ENCODE results near the gene MMP12.
"Not testable (repeated sequence)": the region's sequence is repeated elsewhere in the genome, so short reads cannot be mapped to it uniquely, and the experiment has no call there.

MMP12 gene

DNA sequence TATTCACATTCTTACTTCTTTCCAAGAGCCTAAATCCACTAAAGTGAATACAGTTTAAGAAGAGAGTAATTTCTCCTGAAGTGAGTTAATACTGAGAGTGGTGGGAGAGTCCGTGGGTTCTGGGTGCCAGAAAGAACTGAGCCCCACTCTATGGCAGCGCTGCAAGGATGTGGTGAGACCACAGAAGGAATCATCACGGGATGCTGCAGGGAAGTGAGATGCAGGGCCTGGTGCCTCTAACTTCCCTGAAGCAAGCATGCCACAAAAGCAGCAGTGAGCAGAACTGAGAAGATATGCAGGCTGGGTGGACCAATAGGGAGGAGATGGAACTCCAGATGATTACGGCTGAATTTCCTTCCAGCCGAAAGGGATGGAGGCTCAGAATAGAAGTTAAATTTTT lies 5.0 kb upstream of the MMP12 start:
- peaks cover 6% of the 10 kb centered on the region for H3K4me1 Mint-ChIP-seq (ENCODE audit: low read depth)
- no peak overlapping the region for H3K27ac Mint-ChIP-seq
- H3K4me3 Mint-ChIP-seq = no peak overlapping the region
- no peak for DNase-seq
- no peaks in the 10 kb centered on the region for H3K36me3 Mint-ChIP-seq (ENCODE audit: low read depth)
- H3K9me3 Mint-ChIP-seq = no peaks in the 10 kb centered on the region
- H3K27me3 Mint-ChIP-seq = peaks cover 10% of the 10 kb centered on the region

DNA sequence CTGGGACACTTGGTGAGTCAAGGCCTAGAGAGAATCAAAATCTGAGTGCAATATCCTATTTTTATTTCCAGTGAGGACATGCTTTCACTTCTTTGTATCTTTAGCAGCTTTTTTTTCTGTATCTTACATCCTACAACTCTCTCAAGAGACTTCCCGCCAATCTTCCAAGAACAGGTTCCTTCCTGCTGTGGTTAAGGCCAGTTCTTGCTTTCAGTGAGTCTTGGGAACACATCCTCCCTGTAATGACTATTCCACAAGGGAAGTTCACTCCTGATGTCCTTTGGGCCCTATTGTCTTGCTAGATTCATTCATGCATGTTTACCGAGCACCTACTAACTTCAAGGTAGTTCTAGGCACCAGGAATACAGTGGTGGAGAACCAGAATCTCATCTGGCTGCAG lies 3.8 kb upstream of the MMP12 start:
- Mint-ChIP-seq H3K4me3 (no peak overlapping the region), H3K4me1 (ENCODE audit: low read depth) (peaks cover 6% of the 10 kb centered on the region), H3K27ac (no peak overlapping the region), H3K36me3 (ENCODE audit: low read depth) (no peaks in the 10 kb centered on the region), H3K27me3 (peaks cover 10% of the 10 kb centered on the region), H3K9me3 (no peaks in the 10 kb centered on the region)
- DNase-seq = no peak

DNA sequence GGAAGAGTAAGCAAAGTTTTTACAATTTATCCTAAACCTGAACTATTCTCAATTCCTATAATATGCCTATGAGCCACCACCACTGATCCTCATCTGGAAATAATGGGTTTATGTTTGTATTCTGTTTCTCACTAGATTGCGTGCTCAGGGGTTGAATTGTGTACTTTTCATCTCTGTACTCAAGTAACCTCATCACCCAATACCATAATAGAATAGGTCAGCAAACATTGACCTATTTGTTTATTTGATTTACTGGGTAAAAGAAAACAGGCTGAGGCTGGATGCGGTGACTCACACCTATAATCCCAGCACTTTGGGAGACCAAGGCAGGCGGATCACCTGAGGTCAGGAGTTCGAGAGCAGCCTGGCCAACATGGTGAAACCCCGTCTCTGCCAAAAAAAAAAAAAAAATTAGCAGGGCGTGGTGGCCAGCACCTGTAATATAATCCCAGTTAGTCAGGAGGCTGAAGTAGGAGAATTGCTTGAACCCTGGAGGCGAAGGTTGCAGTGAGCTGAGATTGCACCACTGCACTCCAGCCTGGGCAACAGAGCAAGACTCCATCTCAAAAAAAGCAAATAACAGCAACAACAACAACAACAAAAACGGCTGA lies 5.3 kb downstream of the MMP12 start:
- H3K4me1 Mint-ChIP-seq (ENCODE audit: low read depth); H3K9me3 Mint-ChIP-seq; H3K4me3 Mint-ChIP-seq; DNase-seq; H3K27ac Mint-ChIP-seq; H3K27me3 Mint-ChIP-seq; H3K36me3 Mint-ChIP-seq (ENCODE audit: low read depth): not testable (repeated sequence)

DNA sequence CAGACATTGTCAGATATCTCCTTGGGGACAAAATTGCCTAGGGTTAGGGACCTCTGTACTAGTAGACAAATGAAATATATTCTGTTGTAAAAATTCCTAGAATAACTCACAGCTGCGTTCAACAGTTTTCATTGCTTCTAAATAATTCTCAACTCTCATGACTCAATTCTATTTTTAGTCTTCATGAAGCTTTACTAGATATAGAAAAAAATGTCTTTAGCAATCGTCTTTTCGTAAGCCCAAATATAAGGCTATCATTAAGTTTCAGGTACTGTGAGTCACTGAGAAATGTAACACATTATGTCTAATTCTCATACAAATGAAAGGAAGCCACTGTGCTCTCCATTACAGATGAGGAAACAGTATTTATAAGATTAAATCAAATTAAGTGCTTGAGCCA lies 6.4 kb downstream of the MMP12 start:
- H3K4me1 Mint-ChIP-seq (ENCODE audit: low read depth) = no peaks in the 10 kb centered on the region
- H3K4me3 Mint-ChIP-seq = no peak overlapping the region
- no peak for DNase-seq
- H3K36me3 Mint-ChIP-seq (ENCODE audit: low read depth) = no peaks in the 10 kb centered on the region
- H3K9me3 Mint-ChIP-seq = no peaks in the 10 kb centered on the region
- peaks cover 5% of the 10 kb centered on the region for H3K27me3 Mint-ChIP-seq
- H3K27ac Mint-ChIP-seq = no peak overlapping the region

DNA sequence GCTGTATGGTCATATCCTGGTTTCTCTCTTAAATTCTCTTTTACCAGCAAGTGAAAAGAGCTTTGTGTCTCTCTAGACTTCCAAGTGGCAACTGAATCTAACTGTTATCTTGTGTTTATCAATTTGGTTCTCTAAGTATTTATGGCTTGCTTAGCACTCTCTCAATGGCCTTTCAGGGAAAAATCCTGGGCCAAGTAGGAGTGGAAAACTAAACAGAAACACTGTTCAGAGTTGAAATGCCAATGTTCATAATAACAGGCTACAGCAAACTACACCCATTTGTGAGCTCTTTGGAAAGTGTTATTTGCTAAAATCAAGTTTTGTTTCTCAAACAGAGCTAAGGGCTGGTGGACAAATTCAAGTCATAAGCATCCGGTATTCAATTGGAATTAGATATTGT lies 10.1 kb downstream of the MMP12 start:
- Mint-ChIP-seq H3K9me3 (no peaks in the 10 kb centered on the region), H3K36me3 (ENCODE audit: low read depth) (no peaks in the 10 kb centered on the region), H3K27me3 (peaks cover 5% of the 10 kb centered on the region), H3K4me3 (no peak overlapping the region), H3K4me1 (ENCODE audit: low read depth) (no peaks in the 10 kb centered on the region), H3K27ac (no peak overlapping the region)
- DNase-seq = no peak

DNA sequence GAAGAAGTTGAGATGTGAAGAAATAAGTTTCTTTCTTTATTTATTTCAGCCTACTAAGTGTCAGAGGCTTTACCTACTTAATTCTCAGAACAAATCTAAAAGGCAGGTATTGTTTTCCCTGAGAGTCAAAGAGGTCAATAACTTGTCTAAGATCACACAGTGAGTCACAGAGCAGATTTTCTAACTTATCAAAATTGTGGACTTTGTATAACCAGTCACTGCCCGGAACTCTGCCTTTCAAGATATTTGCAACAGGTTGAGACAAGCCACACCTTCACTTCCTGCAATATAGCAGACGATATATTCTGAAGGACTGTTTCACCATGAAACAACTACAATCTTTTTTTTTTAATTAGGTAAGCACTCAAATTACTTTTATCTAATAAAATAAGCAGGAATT lies 20.8 kb downstream of the MMP12 start:
- Mint-ChIP-seq H3K27ac (no peak overlapping the region), H3K9me3 (no peaks in the 10 kb centered on the region), H3K36me3 (ENCODE audit: low read depth) (no peaks in the 10 kb centered on the region), H3K4me1 (ENCODE audit: low read depth) (no peaks in the 10 kb centered on the region), H3K4me3 (no peak overlapping the region), H3K27me3 (peaks cover 5% of the 10 kb centered on the region)
- DNase-seq = no peak

DNA sequence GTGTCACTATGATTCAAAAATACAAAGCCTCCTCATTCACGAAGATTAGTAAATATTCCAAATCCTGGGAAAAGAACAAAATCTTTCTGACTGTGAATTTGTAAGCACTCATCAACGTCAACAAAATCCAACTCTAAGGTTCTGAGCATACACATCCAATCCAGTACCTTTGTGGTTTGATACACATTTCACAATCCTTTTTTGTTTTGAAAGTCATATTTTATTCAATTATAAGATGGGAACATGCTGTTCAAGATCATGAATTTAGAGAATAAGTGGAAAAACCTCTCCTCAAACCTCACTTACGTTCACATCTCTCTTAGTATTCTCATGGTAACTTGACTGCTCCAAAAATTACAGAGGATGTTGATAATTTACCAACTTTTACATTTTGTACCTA lies 21.7 kb downstream of the MMP12 start:
- H3K9me3 Mint-ChIP-seq = no peaks in the 10 kb centered on the region
- H3K36me3 Mint-ChIP-seq (ENCODE audit: low read depth) = no peaks in the 10 kb centered on the region
- no peak overlapping the region for H3K27ac Mint-ChIP-seq
- H3K4me3 Mint-ChIP-seq = no peak overlapping the region
- no peak for DNase-seq
- no peaks in the 10 kb centered on the region for H3K4me1 Mint-ChIP-seq (ENCODE audit: low read depth)
- peaks cover 5% of the 10 kb centered on the region for H3K27me3 Mint-ChIP-seq

DNA sequence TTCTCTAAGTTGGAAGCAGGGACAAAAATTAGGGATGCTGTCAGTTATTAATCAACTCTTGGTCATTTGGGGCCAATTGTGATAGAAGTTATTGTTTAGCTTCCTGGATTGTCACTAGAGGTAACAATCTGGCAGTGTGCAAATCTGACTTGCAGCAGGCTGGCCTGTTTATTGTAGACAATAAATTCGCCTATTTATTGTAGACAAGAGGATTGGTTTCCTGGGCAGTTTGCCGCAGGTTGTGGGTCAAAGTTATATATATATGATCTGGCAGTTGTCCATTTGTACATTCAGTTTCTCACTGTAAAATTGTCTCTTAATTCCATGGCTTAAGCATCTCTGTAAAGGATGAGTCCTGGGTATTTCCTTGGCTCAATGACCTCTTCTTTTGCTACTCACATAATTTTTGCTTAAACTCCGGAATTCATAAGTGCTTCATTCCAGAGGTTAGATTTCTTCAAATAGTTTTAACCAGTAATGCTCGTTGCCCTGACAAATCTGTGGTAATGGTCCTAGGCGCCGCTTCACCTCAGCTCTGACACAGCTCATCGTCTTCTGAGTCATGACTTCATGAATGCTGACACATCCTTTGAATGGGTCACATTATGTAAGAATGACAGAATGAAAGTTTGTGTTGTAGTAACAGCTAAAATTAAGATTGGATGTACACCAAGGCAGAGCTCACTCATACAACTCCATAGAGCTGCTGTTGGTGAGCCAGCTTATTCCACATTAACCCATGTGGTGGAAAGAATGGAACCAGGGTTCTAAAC lies 23.6 kb downstream of the MMP12 start:
- Mint-ChIP-seq H3K27ac (no peak overlapping the region), H3K4me3 (no peak overlapping the region), H3K27me3 (peaks cover 5% of the 10 kb centered on the region), H3K36me3 (ENCODE audit: low read depth) (no peaks in the 10 kb centered on the region), H3K9me3 (no peaks in the 10 kb centered on the region), H3K4me1 (ENCODE audit: low read depth) (no peaks in the 10 kb centered on the region)
- DNase-seq = no peak

DNA sequence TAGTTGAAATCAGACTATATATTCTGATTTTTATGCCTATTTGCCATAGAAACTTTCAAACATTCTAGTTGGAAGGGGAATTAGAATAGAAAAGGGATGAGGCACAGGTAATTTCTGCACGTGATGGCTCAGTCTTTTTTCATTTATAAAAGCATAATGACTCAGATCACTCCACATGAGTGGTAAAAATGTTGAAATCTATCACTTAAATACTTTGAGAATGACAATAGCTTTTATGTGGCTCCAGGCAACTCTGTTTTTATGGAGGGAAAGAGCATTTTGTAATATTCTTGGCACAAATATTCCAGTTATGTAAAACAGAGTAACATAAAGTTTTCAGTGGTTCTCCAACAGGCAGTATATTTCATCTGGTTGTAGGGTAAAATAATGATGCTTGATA lies 25.5 kb downstream of the MMP12 start:
- Mint-ChIP-seq H3K4me3 (no peak overlapping the region), H3K27ac (no peak overlapping the region), H3K4me1 (ENCODE audit: low read depth) (no peaks in the 10 kb centered on the region), H3K9me3 (no peaks in the 10 kb centered on the region), H3K27me3 (peaks cover 8% of the 10 kb centered on the region), H3K36me3 (ENCODE audit: low read depth) (no peaks in the 10 kb centered on the region)
- DNase-seq = no peak

DNA sequence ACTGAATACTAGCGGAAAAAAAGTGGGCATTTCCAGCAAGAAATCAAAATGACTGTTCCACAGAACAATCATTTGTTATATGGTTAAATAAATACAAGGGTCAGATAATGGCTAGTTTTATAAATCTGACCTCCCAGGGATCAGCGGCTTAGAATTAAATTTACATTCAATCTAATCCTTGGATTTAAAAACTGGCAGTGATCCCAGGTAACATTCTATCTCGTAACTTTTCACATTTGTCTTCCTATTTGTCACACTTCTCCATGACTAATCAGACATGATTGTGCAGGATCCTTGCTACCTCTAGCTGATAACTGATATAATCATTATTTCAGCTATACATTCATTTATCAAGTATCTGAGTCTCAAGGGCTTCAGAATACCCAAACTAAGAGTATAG lies 28.5 kb downstream of the MMP12 start:
- DNase-seq = no peak
- H3K27me3 Mint-ChIP-seq = peaks cover 6% of the 10 kb centered on the region
- no peaks in the 10 kb centered on the region for H3K36me3 Mint-ChIP-seq (ENCODE audit: low read depth)
- H3K27ac Mint-ChIP-seq = no peak overlapping the region
- no peak overlapping the region for H3K4me3 Mint-ChIP-seq
- H3K4me1 Mint-ChIP-seq (ENCODE audit: low read depth) = no peaks in the 10 kb centered on the region
- H3K9me3 Mint-ChIP-seq = no peaks in the 10 kb centered on the region

DNA sequence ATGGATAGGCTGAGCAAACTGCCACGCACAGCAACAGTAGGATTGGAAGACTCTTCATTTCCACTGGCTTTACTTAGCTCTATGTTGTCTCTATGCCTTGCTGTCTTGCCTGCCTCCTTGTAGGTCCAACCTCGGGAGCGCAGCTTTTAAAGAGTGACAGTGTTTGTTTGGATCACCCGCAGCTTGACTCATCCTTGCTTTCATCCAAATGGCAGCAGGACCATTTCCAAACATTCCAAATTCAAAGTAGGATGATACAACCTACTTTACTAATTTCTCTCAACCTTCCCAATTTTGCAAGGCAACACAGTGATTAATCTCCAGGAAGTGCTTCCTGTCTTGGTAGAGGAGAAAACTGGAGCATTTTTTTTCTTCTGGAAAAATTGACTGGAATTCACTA lies 31.3 kb downstream of the MMP12 start, which contains the start of gene MMP3:
TSS of gene MMP3 (minus strand) at position 121 of the 400 bp plus-strand sequence. CDS start at position 58, 63 bp downstream.
- no peak for DNase-seq
- Mint-ChIP-seq H3K4me3 (no peak within 1 kb of the TSS), H3K9me3 (no peaks in the 10 kb centered on the region), H3K4me1 (ENCODE audit: low read depth) (no peaks in the 10 kb centered on the region), H3K27me3 (peaks cover 6% of the 10 kb centered on the region), H3K36me3 (ENCODE audit: low read depth) (no peaks in the 10 kb centered on the region), H3K27ac (no peak within 1 kb of the TSS)

DNA sequence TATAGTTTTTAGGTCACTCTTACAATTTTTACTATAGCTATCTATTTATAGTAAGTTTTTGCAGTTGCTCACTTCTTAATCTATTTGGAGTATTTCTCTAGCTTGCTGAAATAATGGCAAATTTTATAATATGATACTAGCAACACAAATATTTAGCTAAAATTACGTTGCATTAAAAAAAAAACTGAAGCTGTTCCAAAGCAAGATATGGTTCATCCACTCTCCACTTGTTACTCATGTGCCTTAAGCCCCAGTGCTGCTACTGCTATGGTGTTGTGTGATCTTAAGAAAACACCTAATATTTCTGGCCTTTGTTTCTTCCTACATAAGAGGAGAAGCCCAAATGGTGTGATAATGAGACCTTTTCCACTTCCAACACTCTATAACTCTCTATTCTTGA lies 31.9 kb downstream of the MMP12 start:
- H3K27ac Mint-ChIP-seq = no peak overlapping the region
- H3K27me3 Mint-ChIP-seq = peaks cover 6% of the 10 kb centered on the region
- H3K9me3 Mint-ChIP-seq = no peaks in the 10 kb centered on the region
- H3K4me3 Mint-ChIP-seq = no peak overlapping the region
- H3K4me1 Mint-ChIP-seq (ENCODE audit: low read depth) = no peaks in the 10 kb centered on the region
- no peaks in the 10 kb centered on the region for H3K36me3 Mint-ChIP-seq (ENCODE audit: low read depth)
- DNase-seq = no peak

DNA sequence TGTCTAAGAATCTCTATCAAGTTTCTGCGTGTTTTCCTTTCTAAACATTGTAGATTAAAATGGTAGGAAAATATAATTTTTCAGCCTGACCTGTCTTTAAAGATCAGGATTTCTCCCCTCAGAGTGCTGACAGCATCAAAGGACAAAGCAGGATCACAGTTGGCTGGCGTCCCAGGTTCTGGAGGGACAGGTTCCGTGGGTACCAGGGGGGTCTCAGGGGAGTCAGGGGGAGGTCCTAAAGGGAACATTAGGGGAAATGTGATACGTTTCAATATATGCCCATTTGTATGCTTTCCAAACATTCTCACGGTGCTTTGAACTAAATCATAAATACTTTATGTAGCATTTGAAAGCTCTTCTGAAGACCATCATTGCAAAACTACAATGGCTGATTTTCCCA lies 34.8 kb downstream of the MMP12 start:
- H3K36me3 Mint-ChIP-seq (ENCODE audit: low read depth) = no peaks in the 10 kb centered on the region
- no peak overlapping the region for H3K27ac Mint-ChIP-seq
- H3K4me1 Mint-ChIP-seq (ENCODE audit: low read depth) = no peaks in the 10 kb centered on the region
- no peak overlapping the region for H3K4me3 Mint-ChIP-seq
- no peak for DNase-seq
- H3K9me3 Mint-ChIP-seq = no peaks in the 10 kb centered on the region
- H3K27me3 Mint-ChIP-seq = peaks cover 3% of the 10 kb centered on the region

DNA sequence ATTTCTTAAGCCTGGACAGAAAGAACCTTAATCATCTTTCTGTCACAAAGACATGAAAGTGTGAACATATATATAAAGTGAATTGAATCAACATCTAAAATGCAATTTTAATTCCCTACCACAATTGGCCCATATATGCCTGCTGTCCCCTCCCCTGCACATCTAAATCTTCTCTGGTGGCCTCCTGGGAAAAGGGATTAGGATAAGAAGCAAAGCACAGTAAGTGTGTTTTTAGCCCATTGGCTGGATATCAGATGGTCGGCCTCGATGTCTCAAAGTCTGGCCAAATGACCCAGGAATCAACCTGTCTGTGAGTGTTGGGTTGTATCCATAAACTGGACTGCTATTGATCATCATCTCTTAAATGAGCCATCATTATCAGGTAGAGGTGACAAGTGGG lies 37.1 kb downstream of the MMP12 start:
- Mint-ChIP-seq H3K27ac (no peak overlapping the region), H3K4me1 (ENCODE audit: low read depth) (no peaks in the 10 kb centered on the region), H3K27me3 (no peaks in the 10 kb centered on the region), H3K9me3 (no peaks in the 10 kb centered on the region), H3K36me3 (ENCODE audit: low read depth) (no peaks in the 10 kb centered on the region), H3K4me3 (no peak overlapping the region)
- no peak for DNase-seq

DNA sequence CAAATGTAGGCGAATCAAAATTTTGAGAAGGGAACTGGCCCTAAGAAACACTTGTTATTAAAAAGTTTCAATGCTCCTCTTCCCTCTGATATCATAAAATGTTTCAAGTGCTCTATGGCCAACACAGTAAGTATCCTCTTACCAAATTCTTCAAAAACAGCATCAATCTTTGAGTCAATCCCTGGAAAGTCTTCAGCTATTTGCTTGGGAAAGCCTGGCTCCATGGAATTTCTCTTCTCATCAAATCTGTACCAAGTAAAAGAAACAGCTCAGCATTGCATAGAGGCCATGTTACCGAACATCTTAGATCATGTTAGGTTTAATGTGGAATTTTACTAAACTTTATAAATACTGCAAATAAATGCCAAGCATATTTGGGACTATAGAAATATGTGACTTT lies 37.6 kb downstream of the MMP12 start:
- Mint-ChIP-seq H3K4me1 (ENCODE audit: low read depth) (no peaks in the 10 kb centered on the region), H3K4me3 (no peak overlapping the region), H3K9me3 (no peaks in the 10 kb centered on the region), H3K36me3 (ENCODE audit: low read depth) (no peaks in the 10 kb centered on the region), H3K27me3 (peaks cover 2% of the 10 kb centered on the region), H3K27ac (no peak overlapping the region)
- DNase-seq = no peak

Data from activated T-cell treated with anti-CD3 and anti-CD28 coated beads, Interleukin-2, amount 50 U/mL, for 24 hours (primary cell).